ENCODE results near the gene TSNAXIP1.
A peak's percentile ranks its signal among the peaks of the same experiment; 100 is the strongest.

Gene TSNAXIP1, protein sequence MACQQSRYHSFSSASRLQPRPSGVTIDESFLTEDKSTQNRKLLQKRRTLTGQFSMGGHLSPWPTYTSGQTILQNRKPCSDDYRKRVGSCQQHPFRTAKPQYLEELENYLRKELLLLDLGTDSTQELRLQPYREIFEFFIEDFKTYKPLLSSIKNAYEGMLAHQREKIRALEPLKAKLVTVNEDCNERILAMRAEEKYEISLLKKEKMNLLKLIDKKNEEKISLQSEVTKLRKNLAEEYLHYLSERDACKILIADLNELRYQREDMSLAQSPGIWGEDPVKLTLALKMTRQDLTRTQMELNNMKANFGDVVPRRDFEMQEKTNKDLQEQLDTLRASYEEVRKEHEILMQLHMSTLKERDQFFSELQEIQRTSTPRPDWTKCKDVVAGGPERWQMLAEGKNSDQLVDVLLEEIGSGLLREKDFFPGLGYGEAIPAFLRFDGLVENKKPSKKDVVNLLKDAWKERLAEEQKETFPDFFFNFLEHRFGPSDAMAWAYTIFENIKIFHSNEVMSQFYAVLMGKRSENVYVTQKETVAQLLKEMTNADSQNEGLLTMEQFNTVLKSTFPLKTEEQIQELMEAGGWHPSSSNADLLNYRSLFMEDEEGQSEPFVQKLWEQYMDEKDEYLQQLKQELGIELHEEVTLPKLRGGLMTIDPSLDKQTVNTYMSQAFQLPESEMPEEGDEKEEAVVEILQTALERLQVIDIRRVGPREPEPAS

DNA sequence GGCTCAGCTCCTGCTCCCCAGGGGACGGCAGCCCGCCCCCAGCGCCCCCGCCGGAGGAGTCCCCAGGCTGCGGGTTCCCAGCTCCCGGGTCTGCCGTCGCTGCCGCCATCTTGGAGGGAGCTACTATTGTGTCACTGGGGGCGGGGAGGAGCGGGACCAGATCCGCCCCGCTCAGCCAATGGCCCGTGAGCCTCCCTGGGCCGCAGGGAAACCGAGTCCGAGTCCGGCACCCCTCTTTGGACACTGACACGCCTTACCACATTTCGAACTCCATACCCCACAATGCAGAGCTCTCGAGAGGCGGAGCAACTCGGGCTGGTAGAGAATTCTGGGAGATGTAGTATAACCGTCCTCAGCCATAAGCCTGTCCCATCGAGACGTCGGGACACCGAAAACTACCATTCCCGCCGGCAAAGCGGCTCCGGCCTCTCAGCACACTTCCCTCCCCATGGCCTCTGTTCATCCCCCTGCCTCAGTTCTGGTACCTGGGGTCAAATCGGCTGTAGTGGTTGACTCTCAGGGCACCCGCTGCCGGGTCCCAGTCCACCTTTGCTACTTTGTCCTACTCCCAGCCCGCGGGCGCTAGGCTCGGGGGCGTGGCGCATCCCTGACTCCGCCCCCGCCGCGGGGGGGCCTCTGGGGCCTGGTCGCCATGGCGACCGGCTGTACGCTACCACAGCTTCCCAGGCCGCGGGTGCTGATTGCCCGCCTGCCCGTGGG is at the start of gene TSNAXIP1, which contains the start of gene RANBP10:
TSNAXIP1 (plus strand) TSS at position 462 of the 720 bp plus-strand sequence. CDS start 261 bp downstream, outside the sequence.
RANBP10 (minus strand) TSS at position 133 of the 720 bp plus-strand sequence; CDS start at position 109, 24 bp downstream.
- Histone ChIP-seq H3K4me1 (ENCODE audit: insufficient read depth, low read length, poor library complexity, severe bottlenecking) (peaks cover 41% of the 10 kb centered on the region), H3K4me3 (ENCODE audit: low read length, poor library complexity, severe bottlenecking) (peak within 1 kb of the TSS; percentile 93), H3F3A (ENCODE audit: low read depth) (no peaks in the 10 kb centered on the region), H3K27me3 (ENCODE audit: insufficient read depth, low read length, poor library complexity, severe bottlenecking) (no peaks in the 10 kb centered on the region), H3K9me2 (replicated peaks; ENCODE audit: low read depth, low read length) (no peaks in the 10 kb centered on the region), H4K20me1 (ENCODE audit: insufficient read depth, low read length, poor library complexity, severe bottlenecking) (peaks cover 32% of the 10 kb centered on the region), H3K9ac (ENCODE audit: low read depth, low read length, poor library complexity, severe bottlenecking) (peak within 1 kb of the TSS; percentile 85), H3K79me2 (ENCODE audit: insufficient read depth, low read length) (peaks cover 46% of the 10 kb centered on the region), H3K4me2 (ENCODE audit: low read depth, low read length, poor library complexity, severe bottlenecking) (peak within 1 kb of the TSS; percentile 98), H2AFZ (ENCODE audit: low read length) (peak within 1 kb of the TSS; percentile 86), H3K36me3 (ENCODE audit: insufficient read depth, low read length) (no peaks in the 10 kb centered on the region), H3K9me3 (ENCODE audit: insufficient read depth, low read depth, low read length) (no peaks in the 10 kb centered on the region)
- TF ChIP-seq, protein P1, sequence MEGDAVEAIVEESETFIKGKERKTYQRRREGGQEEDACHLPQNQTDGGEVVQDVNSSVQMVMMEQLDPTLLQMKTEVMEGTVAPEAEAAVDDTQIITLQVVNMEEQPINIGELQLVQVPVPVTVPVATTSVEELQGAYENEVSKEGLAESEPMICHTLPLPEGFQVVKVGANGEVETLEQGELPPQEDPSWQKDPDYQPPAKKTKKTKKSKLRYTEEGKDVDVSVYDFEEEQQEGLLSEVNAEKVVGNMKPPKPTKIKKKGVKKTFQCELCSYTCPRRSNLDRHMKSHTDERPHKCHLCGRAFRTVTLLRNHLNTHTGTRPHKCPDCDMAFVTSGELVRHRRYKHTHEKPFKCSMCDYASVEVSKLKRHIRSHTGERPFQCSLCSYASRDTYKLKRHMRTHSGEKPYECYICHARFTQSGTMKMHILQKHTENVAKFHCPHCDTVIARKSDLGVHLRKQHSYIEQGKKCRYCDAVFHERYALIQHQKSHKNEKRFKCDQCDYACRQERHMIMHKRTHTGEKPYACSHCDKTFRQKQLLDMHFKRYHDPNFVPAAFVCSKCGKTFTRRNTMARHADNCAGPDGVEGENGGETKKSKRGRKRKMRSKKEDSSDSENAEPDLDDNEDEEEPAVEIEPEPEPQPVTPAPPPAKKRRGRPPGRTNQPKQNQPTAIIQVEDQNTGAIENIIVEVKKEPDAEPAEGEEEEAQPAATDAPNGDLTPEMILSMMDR (conservative IDR thresholded peaks at IDR 0.05; ENCODE audit: low read length) = no peak
- TF ChIP-seq EZH2phosphoT487 (IDR thresholded peaks at IDR 0.05; ENCODE audit: borderline replicate concordance) = no peak

DNA sequence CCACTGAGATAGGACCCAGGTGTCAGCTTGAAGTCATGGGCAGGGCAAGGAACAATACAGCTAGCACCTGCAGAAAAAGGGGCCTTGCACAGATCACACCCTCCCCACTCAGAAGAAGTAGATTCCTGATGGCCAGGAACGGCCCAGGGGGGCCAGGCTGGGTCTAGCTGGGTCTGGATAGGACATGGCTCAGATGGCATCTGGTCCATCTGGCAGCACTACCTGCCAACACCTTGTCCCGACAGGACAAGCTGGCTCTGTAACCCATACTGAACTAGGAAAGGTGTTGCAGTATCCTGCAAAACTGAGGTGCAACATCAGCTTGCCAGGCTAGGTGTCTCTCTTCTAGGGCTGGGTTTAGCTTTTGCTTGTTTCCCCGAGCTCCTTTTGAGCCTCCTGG is 48.7 kb upstream of the TSNAXIP1 start:
- Histone ChIP-seq H3F3A (ENCODE audit: low read depth) (no peaks in the 10 kb centered on the region), H3K4me2 (ENCODE audit: low read depth, low read length, poor library complexity, severe bottlenecking) (no peak overlapping the region), H3K4me3 (ENCODE audit: low read length, poor library complexity, severe bottlenecking) (no peak overlapping the region), H3K79me2 (ENCODE audit: insufficient read depth, low read length) (peaks cover 7% of the 10 kb centered on the region; the same call in 1 of the 2 replicates), H3K9me2 (replicated peaks; ENCODE audit: low read depth, low read length) (no peaks in the 10 kb centered on the region), H3K9me3 (ENCODE audit: insufficient read depth, low read depth, low read length) (no peaks in the 10 kb centered on the region), H3K9ac (ENCODE audit: low read depth, low read length, poor library complexity, severe bottlenecking) (no peak overlapping the region), H3K36me3 (ENCODE audit: insufficient read depth, low read length) (peaks cover 14% of the 10 kb centered on the region; the same call in 1 of the 2 replicates), H2AFZ (ENCODE audit: low read length) (no peak overlapping the region), H3K4me1 (ENCODE audit: insufficient read depth, low read length, poor library complexity, severe bottlenecking) (no peaks in the 10 kb centered on the region), H3K27me3 (ENCODE audit: insufficient read depth, low read length, poor library complexity, severe bottlenecking) (no peaks in the 10 kb centered on the region), H4K20me1 (ENCODE audit: insufficient read depth, low read length, poor library complexity, severe bottlenecking) (no peaks in the 10 kb centered on the region)
- no peak for TF ChIP-seq EZH2phosphoT487 (IDR thresholded peaks at IDR 0.05; ENCODE audit: borderline replicate concordance)
- TF ChIP-seq, protein P1 (conservative IDR thresholded peaks at IDR 0.05; ENCODE audit: low read length) = no peak

DNA sequence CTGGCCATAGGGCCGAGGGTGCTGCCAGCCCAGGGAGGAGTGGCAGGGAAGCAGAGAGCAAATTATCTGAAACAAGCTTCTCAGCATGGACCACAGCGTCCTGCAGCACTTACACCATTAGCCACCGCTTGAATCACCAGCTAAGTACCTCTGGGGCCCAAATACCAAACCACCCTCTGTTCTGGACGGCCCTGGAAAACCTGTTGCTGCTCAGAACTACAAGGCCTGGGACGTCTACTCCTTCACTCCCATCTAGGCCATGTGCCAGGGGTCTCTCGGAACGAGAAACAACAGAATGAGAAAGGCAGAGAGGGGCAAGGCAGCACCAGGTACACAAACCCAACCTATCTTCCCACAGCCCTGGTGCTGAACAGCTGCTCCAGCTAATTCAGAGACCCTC is 47.7 kb upstream of the TSNAXIP1 start:
- Histone ChIP-seq H3K9me3 (ENCODE audit: insufficient read depth, low read depth, low read length) (no peaks in the 10 kb centered on the region), H2AFZ (ENCODE audit: low read length) (no peak overlapping the region), H3K36me3 (ENCODE audit: insufficient read depth, low read length) (peaks cover 13% of the 10 kb centered on the region; the same call in 1 of the 2 replicates), H3K4me3 (ENCODE audit: low read length, poor library complexity, severe bottlenecking) (no peak overlapping the region), H4K20me1 (ENCODE audit: insufficient read depth, low read length, poor library complexity, severe bottlenecking) (no peaks in the 10 kb centered on the region), H3K4me1 (ENCODE audit: insufficient read depth, low read length, poor library complexity, severe bottlenecking) (no peaks in the 10 kb centered on the region), H3K27me3 (ENCODE audit: insufficient read depth, low read length, poor library complexity, severe bottlenecking) (no peaks in the 10 kb centered on the region), H3K9ac (ENCODE audit: low read depth, low read length, poor library complexity, severe bottlenecking) (no peak overlapping the region), H3K79me2 (ENCODE audit: insufficient read depth, low read length) (peaks cover 11% of the 10 kb centered on the region; the same call in 1 of the 2 replicates), H3F3A (ENCODE audit: low read depth) (no peaks in the 10 kb centered on the region), H3K9me2 (replicated peaks; ENCODE audit: low read depth, low read length) (no peaks in the 10 kb centered on the region), H3K4me2 (ENCODE audit: low read depth, low read length, poor library complexity, severe bottlenecking) (no peak overlapping the region)
- no peak for TF ChIP-seq EZH2phosphoT487 (IDR thresholded peaks at IDR 0.05; ENCODE audit: borderline replicate concordance)
- TF ChIP-seq, protein P1 (conservative IDR thresholded peaks at IDR 0.05; ENCODE audit: low read length) = no peak

Measured in Loucy (cell line).